GM21515 (cell line): ENCODE data around the gene PIEZO2.
"Not testable (repeated sequence)": the region's sequence is repeated elsewhere in the genome, so short reads cannot be mapped to it uniquely, and the experiment has no call there.

Experiments
- ATAC-seq: cut with Tn5 transposase; IDR thresholded peaks from one replicate; pipeline ENCODE4 v1.9.1; 2021; ENCODE audit not compliant: unreplicated experiment

Gene PIEZO2

GRCh38 chr18:11149441-11150270 is at the start of gene PIEZO2:
PIEZO2 (minus strand) TSS chr18:11149569; CDS start chr18:11148588, 981 bp downstream.
- peak; percentile 69 for ATAC-seq

DNA sequence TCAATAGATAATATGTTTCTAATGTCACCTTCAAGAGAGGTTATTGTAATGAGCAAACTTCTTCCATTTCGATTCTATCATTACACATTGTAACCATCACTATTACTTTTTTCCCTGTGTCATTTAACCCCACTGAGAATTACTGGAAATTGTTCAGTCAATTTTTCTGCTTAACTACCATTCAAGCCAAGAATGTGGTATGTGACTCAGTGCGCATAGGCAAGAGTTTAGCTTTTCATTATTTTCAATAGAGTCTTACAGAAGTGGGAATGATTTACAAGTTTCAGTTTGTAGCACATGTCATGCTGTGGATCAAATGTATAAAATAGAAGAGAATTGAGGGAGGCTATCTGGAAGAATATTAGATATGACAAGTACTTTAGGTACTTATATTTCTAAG is 34.3 kb upstream of the PIEZO2 start:
- ATAC-seq: no peak

GRCh38 chr18:11181629-11182028 is 32.3 kb upstream of the PIEZO2 start:
- ATAC-seq: not testable (repeated sequence)

DNA sequence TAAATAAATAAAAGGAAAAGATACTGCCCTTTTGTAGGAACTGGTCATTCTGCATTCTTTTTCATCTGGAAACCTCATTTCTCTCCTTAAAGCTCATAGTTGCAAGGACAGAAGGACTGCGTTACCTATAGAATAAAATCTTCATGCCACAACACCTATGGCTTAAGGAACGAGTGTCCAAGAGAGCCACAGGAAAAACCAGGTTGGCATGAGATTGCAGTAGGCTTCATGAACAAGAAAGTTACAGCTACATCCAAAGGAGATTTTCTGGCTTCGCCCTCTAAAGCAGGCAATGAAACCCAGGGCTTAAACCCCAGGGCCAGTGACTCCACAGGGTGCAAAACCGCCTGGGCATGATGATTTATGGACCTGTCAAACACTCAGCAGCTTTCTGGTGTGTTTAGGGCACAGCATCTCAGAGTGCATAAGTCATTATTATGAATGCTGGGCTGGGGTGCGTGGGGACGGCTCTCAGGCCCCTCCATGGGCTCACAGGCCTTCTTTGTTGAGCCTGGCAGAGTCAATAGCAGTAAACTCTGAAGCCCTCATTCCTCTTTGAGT is 30.7 kb upstream of the PIEZO2 start:
- ATAC-seq: no peak

GRCh38 chr18:11178951-11179549 is 29.7 kb upstream of the PIEZO2 start:
- no peak for ATAC-seq

- no peak for ATAC-seq
Measured at GRCh38 chr18:11177382-11177781, 28.0 kb upstream of the PIEZO2 start.

DNA sequence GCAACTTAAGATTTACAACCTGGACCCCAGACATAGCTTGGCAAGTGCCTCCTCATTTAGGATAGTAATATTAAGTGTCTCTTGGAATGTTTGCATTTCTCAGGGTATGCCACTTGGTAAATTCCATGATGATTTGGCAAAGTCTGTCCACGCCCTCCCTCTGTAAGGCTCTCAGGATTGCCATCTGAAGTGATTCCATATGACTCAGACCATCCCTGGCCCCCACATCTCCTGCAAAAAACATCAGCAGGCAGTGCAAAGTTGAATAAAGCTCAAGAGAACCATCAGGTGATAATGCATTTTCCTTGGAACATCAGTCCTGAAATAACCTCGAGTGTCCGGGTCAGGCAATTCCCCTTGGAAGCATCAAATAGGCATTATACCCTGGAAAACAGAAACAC is 27.1 kb upstream of the PIEZO2 start:
- no peak for ATAC-seq

DNA sequence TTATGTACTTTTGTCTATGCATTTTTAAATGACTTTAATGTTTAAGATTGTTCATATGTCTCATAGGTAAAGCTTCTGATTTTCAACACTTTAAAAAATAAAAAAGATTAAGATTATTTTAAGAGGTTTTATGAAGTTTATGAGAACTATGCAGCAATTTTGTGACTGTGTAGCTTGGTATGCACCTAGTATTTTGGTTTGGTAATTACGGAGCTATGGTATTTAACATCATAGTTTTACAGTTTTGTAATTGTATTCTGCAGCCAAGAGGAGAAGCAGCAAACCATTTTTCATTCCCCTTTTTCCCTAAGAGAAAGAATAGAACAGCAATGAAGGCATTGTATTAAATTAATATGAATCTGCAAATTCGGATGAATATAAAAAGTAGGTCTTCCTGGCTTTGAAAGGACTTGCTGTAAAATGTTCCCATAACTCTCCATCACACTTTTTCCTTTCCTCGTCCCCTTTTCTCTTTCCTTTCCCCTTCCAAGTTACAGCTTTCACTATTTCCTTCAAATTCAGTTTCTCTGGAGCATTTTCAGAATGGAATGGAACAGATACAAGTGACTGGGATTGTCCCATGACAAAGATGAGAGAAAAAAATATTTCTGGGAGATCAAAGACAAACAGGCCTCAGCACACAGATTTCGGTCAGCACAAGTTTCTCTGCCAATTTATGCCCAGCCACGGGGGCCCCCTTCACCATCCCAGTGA is 26.1 kb upstream of the PIEZO2 start:
- ATAC-seq: no peak

GRCh38 chr18:11174179-11174578 is 24.8 kb upstream of the PIEZO2 start:
- ATAC-seq: not testable (repeated sequence)

DNA sequence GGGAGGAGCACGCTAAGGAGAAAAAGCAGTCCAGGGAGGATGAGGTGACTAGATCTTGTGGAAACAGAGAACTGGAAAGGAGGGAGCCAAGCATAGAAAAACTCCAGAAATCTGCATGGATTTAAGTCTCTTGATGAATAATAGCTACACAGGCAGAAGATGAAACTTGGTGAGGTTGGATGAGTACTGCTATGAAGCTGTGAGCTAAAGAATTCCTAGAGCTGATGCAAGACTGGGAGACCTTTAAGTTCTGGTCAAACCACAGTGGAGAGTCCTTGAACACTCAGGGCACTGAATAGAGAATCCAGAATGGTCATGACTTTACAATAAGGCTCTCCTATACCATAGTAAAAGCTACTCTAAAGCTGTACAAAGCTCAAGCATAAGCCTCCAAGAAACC is 18.4 kb upstream of the PIEZO2 start:
- no peak for ATAC-seq

GRCh38 chr18:11165952-11166351 is 16.6 kb upstream of the PIEZO2 start:
- ATAC-seq: no peak

DNA sequence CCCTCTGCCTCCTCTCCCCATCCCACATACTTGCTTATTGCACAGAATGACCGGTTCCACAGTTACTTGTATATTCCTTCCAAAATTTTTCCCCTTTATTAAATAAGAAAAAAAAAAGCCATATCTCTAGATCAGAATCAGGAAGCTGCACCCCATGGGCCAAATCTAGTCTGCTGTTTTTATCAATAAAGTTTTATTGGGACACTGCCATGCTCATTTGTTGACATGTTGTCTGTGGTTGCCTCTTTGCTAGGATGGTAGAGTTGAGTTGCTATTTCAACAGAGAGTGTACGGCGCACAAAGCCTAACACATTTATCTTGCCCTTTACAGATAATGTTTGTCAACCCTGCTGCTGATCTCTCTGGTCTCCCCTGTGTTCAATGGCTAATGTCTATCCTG is 15.8 kb upstream of the PIEZO2 start:
- no peak for ATAC-seq

GRCh38 chr18:11163665-11164064 is 14.3 kb upstream of the PIEZO2 start:
- no peak for ATAC-seq

DNA sequence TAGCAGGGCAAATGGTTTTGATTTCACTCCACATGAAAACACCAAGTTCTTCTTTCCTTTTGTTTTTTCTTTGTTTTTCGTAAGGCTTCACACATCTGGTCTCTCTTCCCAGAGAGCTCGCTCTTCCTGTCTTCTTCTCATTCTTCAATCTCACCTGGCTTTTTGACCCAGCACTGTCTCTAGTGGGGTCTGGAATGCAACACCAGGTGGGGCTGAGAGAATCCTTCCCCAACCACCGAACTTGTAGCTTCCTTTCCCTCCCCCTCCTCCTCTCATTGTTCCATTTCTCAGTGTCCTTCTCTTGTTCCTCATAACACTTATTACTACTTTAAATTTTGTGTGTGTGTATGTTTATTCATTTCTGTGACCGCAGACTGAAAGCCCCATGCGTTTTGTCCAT is 13.5 kb upstream of the PIEZO2 start:
- ATAC-seq: no peak

DNA sequence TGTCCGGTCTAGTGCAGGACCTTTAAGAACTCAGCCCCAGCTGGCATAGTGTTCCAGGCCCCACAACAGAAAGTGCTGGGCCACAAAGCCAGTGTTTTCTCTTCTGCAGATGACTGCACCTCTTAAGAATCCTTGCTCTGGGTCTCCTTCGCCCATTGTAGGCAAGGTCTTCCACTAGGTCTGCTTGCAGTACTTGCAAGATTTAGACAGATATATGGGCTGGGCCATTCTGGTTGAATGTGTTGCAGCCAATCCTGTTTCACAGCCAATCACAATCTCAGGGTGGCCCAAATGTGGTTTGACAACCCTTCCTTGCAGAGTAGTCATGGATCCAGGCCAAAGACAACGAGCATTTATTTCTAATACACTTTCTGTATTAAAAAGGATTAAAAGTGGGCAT is 13.1 kb upstream of the PIEZO2 start:
- no peak for ATAC-seq

DNA sequence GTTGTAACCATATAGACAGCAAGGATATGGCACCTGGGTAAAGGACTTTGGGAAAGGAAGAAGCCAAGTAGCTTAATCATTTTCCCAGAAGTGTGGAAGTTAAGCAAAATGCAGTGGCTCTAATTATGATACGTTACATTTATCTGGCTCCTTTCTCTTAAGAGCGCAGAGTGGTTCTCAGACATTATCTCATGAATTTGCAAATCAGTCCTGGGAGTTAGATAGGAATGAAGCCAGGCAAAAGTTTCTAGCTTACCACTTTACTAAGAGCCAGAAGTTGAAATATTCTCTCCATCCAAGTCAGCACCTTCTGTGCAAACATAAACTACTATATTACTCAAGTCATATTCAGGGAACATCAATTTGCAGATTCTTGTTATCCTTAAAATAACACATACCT is 10.9 kb upstream of the PIEZO2 start:
- ATAC-seq: no peak

GRCh38 chr18:11159844-11160243 is 10.5 kb upstream of the PIEZO2 start:
- ATAC-seq: no peak

GRCh38 chr18:11156978-11157377 is 7.6 kb upstream of the PIEZO2 start:
- no peak for ATAC-seq

DNA sequence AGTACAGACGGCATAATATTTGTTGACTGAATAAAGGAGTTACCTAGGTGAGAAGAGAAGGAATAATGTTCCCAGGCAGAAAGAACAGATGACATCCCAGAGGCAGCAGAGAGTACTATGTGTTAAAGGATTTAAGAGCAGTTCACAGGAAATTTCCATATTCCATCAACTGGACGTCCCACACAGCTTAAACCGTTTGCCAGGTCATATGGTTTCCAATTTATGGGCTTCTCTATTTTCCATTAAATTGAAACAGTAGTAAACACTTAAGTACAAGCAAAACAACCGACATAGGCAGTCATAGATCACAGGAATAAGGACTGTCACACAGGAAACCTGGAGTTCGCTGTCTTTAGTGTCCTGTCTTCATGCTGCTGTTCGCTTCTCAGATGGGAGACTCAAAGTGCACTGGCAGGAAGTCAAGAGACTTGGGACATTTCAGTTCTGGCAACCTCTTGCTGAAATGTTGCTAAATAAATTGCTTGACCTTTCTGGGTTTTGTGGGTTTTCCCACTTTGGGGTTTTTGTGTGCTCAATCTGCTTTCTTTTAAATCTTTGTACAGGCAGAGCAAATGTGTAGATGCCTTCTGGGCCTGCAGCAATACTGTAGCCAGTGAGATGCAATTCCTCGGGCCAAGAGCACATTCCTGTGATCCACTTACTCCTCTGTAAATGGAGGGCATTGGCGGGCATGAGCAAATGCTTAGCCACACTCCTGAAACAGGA is 5.8 kb upstream of the PIEZO2 start:
- no peak for ATAC-seq

- no peak for ATAC-seq
Measured at GRCh38 chr18:11154368-11154989, 5.1 kb upstream of the PIEZO2 start.

DNA sequence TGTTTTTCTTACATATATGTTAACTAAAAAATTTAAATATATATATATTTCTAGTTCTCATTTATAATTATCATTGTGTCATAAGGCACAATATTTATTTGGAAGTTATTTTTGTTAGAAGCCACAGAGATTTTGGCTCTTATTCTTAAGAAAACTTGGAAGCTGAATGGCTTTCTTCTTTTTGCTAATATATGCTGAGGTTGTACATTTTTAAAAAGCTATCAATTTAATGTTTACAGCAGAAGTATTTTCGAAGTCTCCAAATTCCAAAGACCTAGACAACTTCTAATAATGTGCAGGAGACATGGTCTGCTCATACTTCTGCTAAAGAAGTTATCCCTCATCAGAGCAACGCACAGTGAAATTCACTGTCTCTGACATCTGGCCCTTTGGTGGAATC is 3.7 kb upstream of the PIEZO2 start:
- ATAC-seq: no peak
